GM21390 (cell line): ENCODE results near the gene PSORS1C1.
"Not testable (repeated sequence)": the region's sequence is repeated elsewhere in the genome, so short reads cannot be mapped to it uniquely, and the experiment has no call there.

Experiments used
- ATAC-seq: cut with Tn5 transposase; IDR thresholded peaks from one replicate; pipeline ENCODE4 v1.9.1; 2021; ENCODE audit not compliant: unreplicated experiment

PSORS1C1 gene

DNA sequence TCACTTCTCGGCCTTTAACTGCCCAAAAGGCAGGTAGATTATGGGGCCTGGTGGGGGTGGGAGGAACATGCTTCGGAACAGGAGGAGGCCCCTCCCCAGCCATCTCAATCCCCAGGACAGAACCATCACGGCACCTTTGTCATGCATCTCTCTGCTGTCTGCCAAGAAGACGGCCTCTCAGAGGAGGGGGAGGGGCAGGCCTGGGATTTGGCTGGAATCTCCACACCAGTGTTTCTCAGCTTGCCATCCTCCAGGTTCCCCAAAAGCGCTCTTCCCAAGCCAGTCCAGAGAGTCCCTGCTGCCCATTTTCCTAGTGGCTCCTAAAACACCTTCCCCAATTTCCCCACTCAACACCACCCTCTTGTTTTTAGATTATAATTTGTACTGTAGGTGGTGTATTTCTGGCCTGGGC is 58.4 kb downstream of the PSORS1C1 start:
- ATAC-seq: no peak

DNA sequence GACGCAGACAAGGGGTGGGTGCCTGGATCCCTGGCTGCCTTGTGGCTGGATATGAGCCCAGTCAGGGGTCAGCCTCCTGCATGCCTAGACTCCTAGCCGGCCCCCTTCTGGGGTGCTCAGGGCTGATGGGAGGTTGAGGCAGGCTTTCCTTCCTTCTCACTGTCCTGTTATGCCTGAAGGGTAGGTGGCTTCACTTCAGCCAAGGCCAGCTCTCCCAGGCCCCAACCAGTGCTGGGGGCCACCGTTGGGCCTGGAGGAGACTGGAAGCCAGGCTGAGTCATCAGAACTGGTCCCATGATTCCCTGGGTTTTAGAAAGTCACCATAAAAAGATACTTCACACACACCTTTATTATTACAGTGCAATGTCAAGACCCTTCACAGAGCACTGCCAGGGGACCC is 58.8 kb downstream of the PSORS1C1 start:
- ATAC-seq: no peak

DNA sequence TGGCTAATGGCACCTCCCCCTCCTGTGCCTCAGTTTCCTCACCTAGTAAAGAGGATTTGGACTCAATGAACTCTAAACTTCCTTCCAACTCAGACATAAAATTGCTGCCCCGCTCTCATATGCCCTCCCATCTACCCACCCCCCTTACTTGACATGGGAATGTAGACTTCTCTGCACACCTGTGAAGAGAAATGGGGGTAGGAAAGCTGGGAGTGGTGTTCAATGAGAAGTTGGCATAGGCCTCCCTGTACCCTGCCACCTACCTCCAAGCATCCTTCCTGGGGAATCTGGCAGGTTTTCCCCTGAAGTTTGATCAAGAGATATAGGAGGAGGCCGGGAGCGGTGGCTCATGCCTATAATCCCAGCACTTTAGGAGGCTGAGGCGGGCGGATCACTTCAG is 59.8 kb downstream of the PSORS1C1 start:
- ATAC-seq: no peak

DNA sequence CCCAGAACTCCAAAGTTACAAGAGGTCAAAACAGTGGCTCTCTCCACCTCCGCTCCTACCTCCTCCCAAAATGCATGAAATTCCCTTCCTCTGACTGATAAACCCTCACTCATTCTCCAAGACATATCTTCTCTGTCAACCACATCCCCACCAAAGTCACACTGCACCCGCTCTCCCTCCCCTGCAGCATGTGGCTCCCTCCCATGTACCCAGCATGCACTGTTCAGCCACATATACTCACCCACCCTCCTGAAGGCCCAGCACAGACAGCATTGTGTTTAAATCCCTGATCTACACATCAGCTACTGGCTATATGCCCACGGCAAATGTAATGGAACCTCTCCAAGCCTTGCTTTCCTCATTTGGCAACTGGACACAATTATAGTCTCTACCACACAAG is 61.4 kb downstream of the PSORS1C1 start:
- ATAC-seq: no peak

DNA sequence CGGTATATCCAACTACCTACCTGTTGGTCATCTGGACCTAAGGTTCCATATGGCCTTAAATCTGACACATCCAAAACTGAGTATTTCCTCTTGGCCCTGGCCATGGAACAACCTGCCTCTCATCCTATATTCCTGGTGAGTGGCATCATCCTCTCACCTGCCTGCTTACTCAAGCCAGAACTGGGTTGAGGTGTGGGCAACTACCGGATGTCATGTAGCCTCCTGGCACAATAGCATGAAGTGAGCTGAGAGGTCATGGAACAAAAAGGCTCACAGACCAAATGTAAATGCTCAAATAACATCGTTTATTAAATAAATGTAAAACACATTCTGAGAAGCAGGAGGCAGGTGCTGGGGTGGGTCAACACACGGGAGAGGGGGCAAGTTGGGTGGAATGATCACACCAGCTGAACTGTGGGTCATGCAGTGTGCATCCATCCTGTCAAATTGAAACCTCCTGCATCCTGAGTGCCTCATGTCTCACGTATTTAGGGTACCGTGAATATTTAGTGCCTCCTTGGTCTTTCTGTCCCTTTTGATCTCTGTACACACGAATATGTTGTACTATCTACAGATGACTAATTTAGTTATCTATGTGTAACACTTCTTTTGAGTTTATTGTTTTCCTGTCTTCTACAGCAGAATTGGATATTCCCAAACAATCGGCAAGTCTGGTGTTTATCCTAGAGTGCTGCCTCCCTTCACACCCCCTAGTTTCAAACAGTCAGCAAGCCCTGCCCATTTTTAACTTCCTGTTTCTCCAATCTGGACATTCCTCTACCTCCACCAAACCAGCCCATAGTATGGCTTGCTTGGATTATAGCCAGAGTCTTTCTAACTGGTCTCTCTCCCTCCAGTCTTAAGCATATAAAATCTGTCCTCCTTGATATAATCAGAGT is 63.8 kb downstream of the PSORS1C1 start:
- no peak for ATAC-seq

DNA sequence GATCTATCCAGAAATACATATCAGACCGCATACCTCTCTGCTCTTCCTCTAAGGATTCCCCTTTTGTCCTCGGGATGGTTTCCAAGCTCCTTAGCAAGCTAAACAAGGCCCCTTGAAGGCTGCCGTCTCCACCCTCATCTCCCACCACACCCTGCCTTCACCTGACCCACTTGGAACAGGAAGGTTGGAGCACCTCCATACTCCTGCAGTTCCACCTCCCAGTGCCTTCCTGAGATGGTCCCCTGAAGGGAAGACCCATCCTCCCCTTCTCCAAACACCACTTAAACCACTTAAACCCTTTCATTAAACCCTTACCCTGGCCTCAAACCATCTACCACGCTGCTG is 64.4 kb downstream of the PSORS1C1 start:
- ATAC-seq: no peak

DNA sequence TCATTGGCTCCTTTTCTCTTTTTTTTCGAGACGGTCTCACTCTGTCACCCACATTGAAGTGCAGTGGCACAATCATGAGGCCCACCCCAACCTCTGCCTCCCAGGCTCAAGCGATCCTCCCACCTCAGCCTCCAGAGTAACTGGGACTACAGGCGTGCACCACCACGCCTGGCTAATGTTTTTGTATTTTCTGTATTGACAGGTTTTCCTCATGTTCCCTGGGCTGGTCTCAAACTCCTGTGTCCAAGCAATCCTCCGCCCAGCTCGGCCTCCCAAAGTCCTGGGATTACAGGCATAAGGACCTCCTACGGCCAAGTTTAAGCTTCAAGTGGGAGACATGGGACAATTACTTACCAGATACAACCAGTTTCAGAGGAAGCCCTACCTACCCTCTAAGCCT is 65.3 kb downstream of the PSORS1C1 start:
- ATAC-seq: no peak

DNA sequence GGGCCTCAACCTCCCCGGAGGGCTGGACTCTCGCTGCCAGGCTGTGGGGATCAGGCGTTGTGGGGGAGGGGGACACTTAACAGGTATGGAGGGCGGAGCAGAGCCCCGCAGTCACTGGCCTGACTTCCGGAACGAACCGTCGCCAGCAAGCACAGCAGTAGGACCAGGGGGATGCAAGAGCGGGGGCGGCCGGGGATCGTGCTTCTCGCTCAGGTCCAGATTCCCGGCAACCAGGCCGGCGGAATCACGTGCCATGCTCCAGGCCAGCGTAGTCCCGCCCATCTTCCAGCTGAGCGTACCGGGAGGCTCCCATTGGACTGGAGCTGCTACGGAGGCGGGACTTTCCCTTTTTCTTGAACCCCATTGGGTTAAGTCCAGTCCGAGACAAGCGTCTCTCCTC is 65.9 kb downstream of the PSORS1C1 start:
- no peak for ATAC-seq

DNA sequence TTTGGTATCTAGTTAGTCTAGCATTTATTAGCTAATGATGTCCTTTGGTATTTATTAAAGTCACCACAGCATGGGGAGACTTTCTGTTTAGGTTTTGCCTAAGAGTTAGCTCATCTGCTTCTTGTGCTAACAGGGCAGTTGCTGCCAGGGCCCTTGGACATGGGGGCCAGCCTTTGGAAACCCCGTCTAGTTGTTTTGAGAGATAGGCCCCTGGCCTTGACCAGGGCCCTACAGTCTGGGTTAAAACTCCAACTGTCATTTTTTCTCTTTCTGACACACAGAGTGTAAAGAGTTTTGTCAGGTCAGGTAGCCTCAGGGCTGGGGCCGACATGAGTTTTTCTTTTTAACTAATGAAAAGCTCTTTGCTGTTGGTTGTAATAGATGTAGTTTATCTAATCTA is 68.7 kb downstream of the PSORS1C1 start:
- ATAC-seq: not testable (repeated sequence)

DNA sequence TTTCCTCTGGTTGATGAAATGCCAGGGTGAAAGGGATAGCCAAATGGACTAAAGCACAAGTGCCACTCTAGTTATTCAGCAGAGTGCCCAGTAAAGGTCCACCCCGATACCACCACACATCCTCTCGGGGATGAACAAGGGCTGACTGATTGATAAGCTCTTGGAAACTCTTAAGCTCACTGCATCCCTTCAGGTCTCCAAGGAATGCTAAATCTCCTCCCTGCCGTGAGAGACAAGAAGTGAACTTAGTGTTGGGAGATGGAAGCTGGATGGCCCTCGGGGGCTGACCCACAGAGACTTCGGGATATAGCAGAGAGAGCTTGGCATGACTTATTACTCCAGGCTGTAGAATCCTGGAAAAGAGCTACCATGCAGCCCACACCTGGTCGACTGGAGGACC is 69.3 kb downstream of the PSORS1C1 start:
- ATAC-seq: not testable (repeated sequence)

DNA sequence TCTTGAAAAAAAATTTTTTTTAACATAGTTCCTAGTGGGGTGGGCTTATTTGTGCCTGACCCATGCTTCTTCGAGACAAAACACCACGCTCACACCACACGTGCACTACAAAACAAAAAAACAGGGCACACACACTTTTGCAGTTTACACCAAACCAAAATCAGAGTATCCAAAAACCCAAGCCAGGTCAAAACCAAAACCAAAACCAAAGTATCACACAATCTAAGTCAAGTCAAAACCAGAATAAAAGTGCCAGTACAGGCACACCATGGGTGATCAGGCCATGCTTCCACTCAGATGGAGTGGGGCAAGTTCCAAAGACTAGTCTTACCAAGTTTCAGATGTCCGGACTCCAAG is 71.1 kb downstream of the PSORS1C1 start:
- ATAC-seq: not testable (repeated sequence)

DNA sequence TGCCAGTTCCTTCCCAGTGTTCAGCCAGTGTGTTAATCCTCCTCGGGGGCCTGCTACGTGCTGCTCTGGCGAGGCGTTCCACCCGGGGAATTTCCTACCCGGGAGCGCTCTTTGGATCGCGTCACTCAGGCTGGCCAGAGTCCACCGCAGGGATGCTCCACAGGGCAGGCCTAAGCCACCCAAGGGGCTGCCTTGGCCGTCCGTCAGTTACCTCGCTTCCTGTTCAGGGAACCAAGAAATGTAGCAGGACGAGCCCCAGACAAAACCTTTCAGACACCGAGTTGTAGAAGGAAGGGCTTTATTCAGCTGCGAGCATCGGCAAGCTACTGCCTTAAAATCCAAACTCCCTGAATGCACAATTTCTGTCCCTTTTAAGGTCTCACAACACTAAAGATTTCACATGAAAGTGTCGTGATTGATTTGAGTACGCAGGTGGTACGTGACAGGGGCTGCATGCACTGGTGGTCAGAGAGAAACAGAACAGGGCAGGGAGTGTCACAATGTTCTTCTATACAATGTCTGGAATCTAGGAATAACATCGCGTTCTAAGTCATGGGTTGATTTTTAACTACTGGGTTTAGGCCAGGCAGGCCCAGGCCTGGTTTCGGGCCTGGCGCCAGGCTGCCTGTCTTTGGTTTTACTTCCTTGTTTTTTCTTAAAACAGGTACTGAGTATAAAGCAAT is 71.6 kb downstream of the PSORS1C1 start:
- no peak for ATAC-seq

DNA sequence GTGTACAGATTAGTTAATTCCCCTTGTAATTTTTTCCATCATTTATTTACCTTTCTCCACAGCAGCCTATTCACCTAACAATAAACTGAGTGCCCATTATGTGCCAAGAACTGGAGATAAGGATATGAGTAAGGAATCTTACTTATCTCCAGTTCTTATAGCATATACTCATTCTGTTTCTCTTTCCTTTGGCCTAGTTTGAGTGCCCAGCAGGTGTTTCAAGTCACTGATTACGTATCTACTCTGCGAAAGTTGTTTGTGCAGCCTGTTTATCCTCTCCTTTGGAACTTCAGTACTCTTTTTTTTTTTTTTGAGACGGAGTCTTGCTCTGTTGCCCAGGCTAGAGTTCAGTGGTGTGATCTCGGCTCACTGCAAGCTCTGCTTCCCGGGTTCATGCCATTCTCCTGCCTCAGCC is 73.2 kb downstream of the PSORS1C1 start:
- ATAC-seq: no peak

DNA sequence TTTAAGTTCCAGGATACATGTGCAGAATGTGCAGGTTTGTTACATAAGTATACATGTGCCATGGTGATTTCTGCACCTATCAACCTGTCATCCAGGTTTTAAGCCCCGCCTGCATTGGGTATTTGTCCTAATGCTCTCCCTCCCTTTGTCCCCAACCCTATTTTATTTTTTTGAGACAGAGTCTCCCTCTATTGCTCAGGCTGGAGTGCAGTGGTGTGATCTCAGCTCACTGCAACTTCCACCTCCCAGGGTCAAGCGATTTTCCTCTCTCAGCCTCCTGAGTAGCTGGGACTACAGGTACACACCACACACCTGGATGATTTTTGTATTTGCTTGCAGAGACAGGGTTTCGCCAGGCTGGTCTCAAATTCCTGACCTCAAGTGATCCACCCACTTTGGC is 74.6 kb downstream of the PSORS1C1 start:
- not testable (repeated sequence) for ATAC-seq
